Neural cell (in vitro differentiated cells): Measurements from ENCODE around the gene ZNRD2. TPM values are rescaled to one million over a fixed set of nuclear protein-coding genes. Genes with fewer than 3 reads are reported as not detected.

Experiments
- H2AFZ ChIP-seq: fragments of 200-600, 300-800 bp; sonication (generic), shearing (Covaris generic); 2 replicates; pipeline ENCODE4 v1.6.0; 2014; ENCODE audit warnings: low read depth, mild to moderate bottlenecking, antibody characterized with exemption, low read length, moderate library complexity
- H3F3A ChIP-seq: fragments of 200-600 bp; shearing (Covaris generic); 2 replicates; pipeline ENCODE4 v1.6.1; 2016; ENCODE audit warnings: mild to moderate bottlenecking, moderate library complexity, mixed read lengths, antibody characterized with exemption, low read length; ENCODE audit not compliant: insufficient read depth, poor library complexity, severe bottlenecking
- H3K27ac ChIP-seq: fragments of 200-600, 300-800 bp; sonication (generic), shearing (Covaris generic); 2 replicates; pipeline ENCODE4 v1.5.1; 2014; ENCODE audit warnings: mild to moderate bottlenecking, low read length, moderate library complexity
- H3K27me3 ChIP-seq: fragments of 300-800, 200-600 bp; sonication (generic), shearing (Covaris generic); 2 replicates; pipeline ENCODE4 v1.6.0; 2014; ENCODE audit warnings: mild to moderate bottlenecking, low read depth, low read length, moderate library complexity; ENCODE audit not compliant: insufficient read depth
- H3K36me3 ChIP-seq: fragments of 300-800, 200-600 bp; sonication (generic), shearing (Covaris generic); 2 replicates; pipeline ENCODE4 v1.5.1; 2014; ENCODE audit warnings: mild to moderate bottlenecking, antibody characterized with exemption, low read length, moderate library complexity; ENCODE audit not compliant: insufficient read depth
- H3K4me2 ChIP-seq: fragments of 300-800, 200-600 bp; sonication (generic), shearing (Covaris generic); 2 replicates; pipeline ENCODE4 v1.6.0; 2014; ENCODE audit warnings: mild to moderate bottlenecking, low read length
- H3K4me3 ChIP-seq: fragments of 300-800, 200-600 bp; sonication (generic), shearing (Covaris generic); 2 replicates; pipeline ENCODE4 v1.5.1; 2014; ENCODE audit warnings: mild to moderate bottlenecking, low read length, moderate library complexity
- H3K79me2 ChIP-seq: fragments of 200-600 bp; shearing (Covaris generic); replicated peaks from 2 replicates; pipeline ENCODE4 v1.6.0; 2014; ENCODE audit warnings: mild to moderate bottlenecking, low read length, moderate library complexity; ENCODE audit not compliant: insufficient read depth
- H3K9ac ChIP-seq: fragments of 300-800, 200-600 bp; sonication (generic), shearing (Covaris generic); 2 replicates; pipeline ENCODE4 v1.6.1; 2016; ENCODE audit warnings: mild to moderate bottlenecking, low read length, mixed read lengths
- H3K9me2 ChIP-seq: fragments of 200-600 bp; shearing (Covaris generic); 2 replicates; pipeline ENCODE4 v1.6.1; 2016; ENCODE audit warnings: mild to moderate bottlenecking, low read length, mixed read lengths; ENCODE audit not compliant: insufficient read depth
- H3K9me3 ChIP-seq: fragments of 200-600, 300-800 bp; sonication (generic), shearing (Covaris generic); 2 replicates; pipeline ENCODE4 v1.6.1; 2016; ENCODE audit warnings: mild to moderate bottlenecking, mixed run types, low read length, moderate library complexity, mixed read lengths
- H4K20me1 ChIP-seq: fragments of 200-600 bp; shearing (Covaris generic); 2 replicates; pipeline ENCODE4 v1.6.1; 2016; ENCODE audit warnings: mild to moderate bottlenecking, mixed run types; ENCODE audit not compliant: insufficient read depth
- EP300 ChIP-seq: fragments of 450-650 bp; conservative IDR thresholded peaks from 2 replicates; pipeline ENCODE4 v1.6.1; 2014; ENCODE audit warnings: antibody characterized with exemption, mild to moderate bottlenecking, moderate library complexity; ENCODE audit not compliant: poor library complexity, severe bottlenecking
- EZH2 ChIP-seq: fragments of 200-600, 300-800 bp; shearing (Covaris generic), sonication (generic); IDR thresholded peaks from 2 replicates; pipeline ENCODE4 v1.6.1; 2014; ENCODE audit warnings: antibody characterized with exemption, low read length, borderline replicate concordance, mild to moderate bottlenecking; ENCODE audit not compliant: insufficient read depth, poor library complexity, severe bottlenecking
- MXI1 ChIP-seq: fragments of 450-650 bp; conservative IDR thresholded peaks from 2 replicates; pipeline ENCODE4 v1.6.1; 2014; ENCODE audit warnings: antibody characterized with exemption, mild to moderate bottlenecking; ENCODE audit not compliant: poor library complexity, severe bottlenecking
- POLR2AphosphoS5 ChIP-seq: IDR thresholded peaks from 2 replicates; pipeline ENCODE4 v1.6.1; 2012
- RAD21 ChIP-seq: fragments of 450-650 bp; conservative IDR thresholded peaks from 2 replicates; pipeline ENCODE4 v1.6.1; 2014; ENCODE audit warnings: antibody characterized with exemption, mild to moderate bottlenecking, moderate library complexity
- REST ChIP-seq: IDR thresholded peaks from 2 replicates; pipeline ENCODE4 v1.6.1; 2012; ENCODE audit warnings: borderline replicate concordance
- SMC3 ChIP-seq: fragments of 450-650 bp; conservative IDR thresholded peaks from 2 replicates; pipeline ENCODE4 v1.6.1; 2014; ENCODE audit warnings: antibody characterized with exemption, mild to moderate bottlenecking, moderate library complexity; ENCODE audit not compliant: poor library complexity
- TAF1 ChIP-seq: IDR thresholded peaks from 2 replicates; pipeline ENCODE4 v1.6.1; 2012; ENCODE audit warnings: low read depth
- polyA plus RNA-seq: library from polyadenylated mRNA; depleted of rRNA; stranded (reverse); fragments of >200 nt; gene quantifications from 2 replicates; pipeline ENCODE4 v1.2.3, GENCODE V29; 2014
- TF ChIP-seq, protein P1 (sequence below): fragments of 450-650 bp; IDR thresholded peaks from 2 replicates; pipeline ENCODE4 v1.5.1; 2014; ENCODE audit warnings: antibody characterized with exemption, mild to moderate bottlenecking, moderate library complexity; ENCODE audit not compliant: poor library complexity, severe bottlenecking

ZNRD2 gene
- polyA plus RNA-seq, 1 donor from 2014 or later: 36.2 TPM

DNA sequence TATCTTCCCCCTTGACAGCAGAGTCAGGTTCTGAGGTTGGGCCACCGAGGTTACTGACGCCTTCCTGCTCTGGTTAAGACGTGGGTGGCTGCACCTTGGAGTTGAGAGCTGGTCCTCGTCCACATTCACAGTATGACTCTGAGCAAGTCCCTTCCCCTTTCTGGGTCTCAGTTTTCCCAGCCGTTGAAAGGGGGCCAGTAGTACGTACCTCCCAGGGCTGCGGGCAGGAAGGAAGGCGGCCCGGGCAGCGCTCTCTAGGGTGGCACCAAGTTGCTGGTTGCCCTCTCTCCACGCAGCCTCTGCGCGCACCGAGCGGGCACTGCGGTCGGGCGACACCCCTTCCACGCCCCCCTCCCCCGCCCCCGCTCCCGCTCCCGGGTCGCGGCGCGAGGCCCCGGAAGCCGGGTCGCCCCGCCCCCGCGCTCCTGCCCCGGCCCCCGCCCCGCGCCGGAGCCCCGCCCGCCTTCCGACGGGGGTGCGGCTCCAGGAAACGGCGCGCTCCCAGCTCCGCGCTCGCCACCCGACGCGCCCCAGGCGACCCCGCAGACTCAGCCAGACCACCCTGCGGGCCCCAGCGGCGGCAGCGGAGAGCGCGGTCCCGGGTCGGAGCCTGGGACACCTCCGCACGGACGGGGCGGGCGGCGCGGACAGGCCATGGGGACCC lies 5.4 kb downstream of the ZNRD2 start, which contains the start of gene EHBP1L1:
Gene EHBP1L1 (plus strand): TSS at position 486 of the 664 bp plus-strand sequence. CDS start 250 bp downstream, outside the sequence.
- Histone ChIP-seq H3K36me3 (no peaks in the 10 kb centered on the region), H3K9ac (peak within 1 kb of the TSS; percentile 34), H2AFZ (no peak within 1 kb of the TSS), H3K9me3 (no peaks in the 10 kb centered on the region), H3K9me2 (no peaks in the 10 kb centered on the region), H3F3A (no peaks in the 10 kb centered on the region), H3K27ac (no peak within 1 kb of the TSS), H4K20me1 (peaks cover 15% of the 10 kb centered on the region), H3K4me2 (no peak within 1 kb of the TSS), H3K27me3 (peaks cover 7% of the 10 kb centered on the region), H3K79me2 (peaks cover 37% of the 10 kb centered on the region), H3K4me3 (peak within 1 kb of the TSS; percentile 82)
- TF ChIP-seq SMC3: no peak
- TF ChIP-seq EZH2: no peak
- TF ChIP-seq POLR2AphosphoS5: no peak
- TF ChIP-seq MXI1: no peak
- TF ChIP-seq EP300: no peak
- TF ChIP-seq RAD21: no peak
- no peak for TF ChIP-seq TAF1

DNA sequence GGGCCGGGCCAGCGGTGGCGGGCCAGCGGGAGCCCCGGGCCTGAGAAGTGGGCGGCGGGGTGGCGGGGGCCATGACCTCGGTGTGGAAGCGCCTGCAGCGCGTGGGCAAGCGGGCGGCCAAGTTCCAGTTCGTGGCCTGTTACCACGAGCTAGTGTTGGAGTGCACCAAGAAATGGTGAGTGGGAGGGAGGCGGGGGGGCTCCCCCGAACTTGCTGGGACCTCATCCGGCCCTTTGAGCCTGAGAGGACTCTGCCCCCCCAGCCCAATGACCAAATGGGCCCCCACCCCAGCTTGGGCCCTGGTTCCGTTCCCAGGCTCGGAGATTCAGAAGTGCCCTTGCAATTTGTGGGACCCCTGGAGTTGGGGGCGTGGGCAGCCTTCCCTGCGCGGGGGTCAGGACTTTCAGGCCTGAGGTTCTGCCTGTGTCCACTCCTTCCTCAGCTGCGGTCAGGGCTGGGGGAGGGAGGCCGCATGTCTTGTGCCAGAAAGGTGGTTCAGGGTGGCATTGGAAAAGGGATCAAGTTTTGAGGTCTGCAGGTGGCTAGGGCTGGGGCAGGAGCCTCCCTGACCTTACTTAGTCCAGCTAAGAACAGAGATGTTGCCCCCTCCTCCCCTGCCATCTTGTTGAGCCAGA lies 6.1 kb downstream of the ZNRD2 start:
- Histone ChIP-seq H3K36me3 (no peaks in the 10 kb centered on the region), H3K4me2 (no peak overlapping the region), H3K27me3 (peaks cover 7% of the 10 kb centered on the region), H3F3A (no peaks in the 10 kb centered on the region), H4K20me1 (peaks cover 15% of the 10 kb centered on the region), H3K9me3 (no peaks in the 10 kb centered on the region), H3K9ac (no peak overlapping the region), H3K4me3 (no peak overlapping the region), H3K9me2 (no peaks in the 10 kb centered on the region), H2AFZ (no peak overlapping the region), H3K79me2 (peaks cover 31% of the 10 kb centered on the region), H3K27ac (no peak overlapping the region)
- TF ChIP-seq TAF1 (no peak), EP300 (no peak), RAD21 (no peak), REST (no peak), EZH2 (no peak), SMC3 (no peak), MXI1 (no peak), POLR2AphosphoS5 (no peak)
- TF ChIP-seq, protein P1, sequence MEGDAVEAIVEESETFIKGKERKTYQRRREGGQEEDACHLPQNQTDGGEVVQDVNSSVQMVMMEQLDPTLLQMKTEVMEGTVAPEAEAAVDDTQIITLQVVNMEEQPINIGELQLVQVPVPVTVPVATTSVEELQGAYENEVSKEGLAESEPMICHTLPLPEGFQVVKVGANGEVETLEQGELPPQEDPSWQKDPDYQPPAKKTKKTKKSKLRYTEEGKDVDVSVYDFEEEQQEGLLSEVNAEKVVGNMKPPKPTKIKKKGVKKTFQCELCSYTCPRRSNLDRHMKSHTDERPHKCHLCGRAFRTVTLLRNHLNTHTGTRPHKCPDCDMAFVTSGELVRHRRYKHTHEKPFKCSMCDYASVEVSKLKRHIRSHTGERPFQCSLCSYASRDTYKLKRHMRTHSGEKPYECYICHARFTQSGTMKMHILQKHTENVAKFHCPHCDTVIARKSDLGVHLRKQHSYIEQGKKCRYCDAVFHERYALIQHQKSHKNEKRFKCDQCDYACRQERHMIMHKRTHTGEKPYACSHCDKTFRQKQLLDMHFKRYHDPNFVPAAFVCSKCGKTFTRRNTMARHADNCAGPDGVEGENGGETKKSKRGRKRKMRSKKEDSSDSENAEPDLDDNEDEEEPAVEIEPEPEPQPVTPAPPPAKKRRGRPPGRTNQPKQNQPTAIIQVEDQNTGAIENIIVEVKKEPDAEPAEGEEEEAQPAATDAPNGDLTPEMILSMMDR: no peak
